ENCODE data around the gene STX8.

GRCh38 chr17:9219631-9220397 is 355.8 kb downstream of the STX8 start:
- TF ChIP-seq CTCF (IDR thresholded peaks at IDR 0.05), result no peak
- no peak for TF ChIP-seq REST (IDR thresholded peaks at IDR 0.05; ENCODE audit: insufficient read depth in 1 of 2, low read depth in 2 of 2, low read length in 1 of 2)
- no peak for TF ChIP-seq TCF7L2 (IDR thresholded peaks at IDR 0.05; ENCODE audit: low read depth, low read length)
